ENCODE results near the gene WDR43. TPM values are rescaled to one million over a fixed set of nuclear protein-coding genes. Genes with fewer than 3 reads are reported as not detected.
A peak's percentile ranks its signal among the peaks of the same experiment; 100 is the strongest.

WDR43 gene
- total and polyA plus RNA-seq, 9 of the 15 experiments (the other 6 are each of a cell fraction or from before 2014, with no cell fraction given), result 34.6 to 197 (median 105) TPM

DNA sequence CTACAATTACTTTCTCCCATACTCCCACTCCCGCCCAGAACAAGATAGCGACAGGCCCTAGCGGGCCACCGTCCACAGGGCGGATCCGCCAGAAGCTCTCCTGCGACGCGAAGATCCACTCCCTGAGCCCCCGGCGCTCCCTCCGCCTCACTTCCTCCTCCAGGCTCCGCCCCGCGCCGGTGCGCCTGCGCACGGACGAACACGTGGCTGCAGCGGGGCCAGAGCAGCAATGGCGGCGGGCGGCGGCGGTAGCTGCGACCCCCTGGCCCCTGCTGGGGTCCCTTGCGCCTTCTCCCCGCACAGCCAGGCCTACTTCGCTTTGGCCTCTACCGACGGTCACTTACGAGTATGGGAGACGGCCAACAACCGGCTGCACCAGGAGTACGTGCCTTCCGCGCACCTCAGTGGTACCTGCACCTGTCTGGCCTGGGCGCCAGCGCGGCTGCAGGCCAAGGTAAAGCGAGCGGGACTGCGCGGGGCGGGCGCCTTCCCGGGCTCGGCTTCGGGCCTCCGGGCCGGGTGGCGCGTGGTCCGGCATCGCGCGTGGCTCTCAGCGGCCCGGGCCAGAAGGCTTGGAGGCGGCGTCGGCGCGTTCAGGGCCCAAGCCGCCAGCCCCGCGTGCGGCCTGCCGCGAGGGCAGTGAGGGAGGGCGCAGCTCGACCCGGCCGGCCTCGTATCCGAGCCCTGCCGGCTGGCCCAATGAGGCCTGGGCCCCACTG lies at the start of gene WDR43 (continued):
- TF ChIP-seq, protein P1, sequence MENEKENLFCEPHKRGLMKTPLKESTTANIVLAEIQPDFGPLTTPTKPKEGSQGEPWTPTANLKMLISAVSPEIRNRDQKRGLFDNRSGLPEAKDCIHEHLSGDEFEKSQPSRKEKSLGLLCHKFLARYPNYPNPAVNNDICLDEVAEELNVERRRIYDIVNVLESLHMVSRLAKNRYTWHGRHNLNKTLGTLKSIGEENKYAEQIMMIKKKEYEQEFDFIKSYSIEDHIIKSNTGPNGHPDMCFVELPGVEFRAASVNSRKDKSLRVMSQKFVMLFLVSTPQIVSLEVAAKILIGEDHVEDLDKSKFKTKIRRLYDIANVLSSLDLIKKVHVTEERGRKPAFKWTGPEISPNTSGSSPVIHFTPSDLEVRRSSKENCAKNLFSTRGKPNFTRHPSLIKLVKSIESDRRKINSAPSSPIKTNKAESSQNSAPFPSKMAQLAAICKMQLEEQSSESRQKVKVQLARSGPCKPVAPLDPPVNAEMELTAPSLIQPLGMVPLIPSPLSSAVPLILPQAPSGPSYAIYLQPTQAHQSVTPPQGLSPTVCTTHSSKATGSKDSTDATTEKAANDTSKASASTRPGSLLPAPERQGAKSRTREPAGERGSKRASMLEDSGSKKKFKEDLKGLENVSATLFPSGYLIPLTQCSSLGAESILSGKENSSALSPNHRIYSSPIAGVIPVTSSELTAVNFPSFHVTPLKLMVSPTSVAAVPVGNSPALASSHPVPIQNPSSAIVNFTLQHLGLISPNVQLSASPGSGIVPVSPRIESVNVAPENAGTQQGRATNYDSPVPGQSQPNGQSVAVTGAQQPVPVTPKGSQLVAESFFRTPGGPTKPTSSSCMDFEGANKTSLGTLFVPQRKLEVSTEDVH (IDR thresholded peaks at IDR 0.05; ENCODE audit: low read depth, partially characterized antibody), result no peak
- no peak for TF ChIP-seq ZNF57 (CRISPR knock-in tag; IDR thresholded peaks at IDR 0.05)
- peak; percentile 69; the same call in 1 of the 2 replicates for TF ChIP-seq MBD2 (IDR thresholded peaks at IDR 0.05; ENCODE audit: borderline replicate concordance, low read depth)
- TF ChIP-seq CC2D1A (IDR thresholded peaks at IDR 0.05), result no peak
- TF ChIP-seq ZNF76 (CRISPR knock-in tag; IDR thresholded peaks at IDR 0.05; ENCODE audit: borderline replicate concordance), result no peak
- TF ChIP-seq, protein P2, sequence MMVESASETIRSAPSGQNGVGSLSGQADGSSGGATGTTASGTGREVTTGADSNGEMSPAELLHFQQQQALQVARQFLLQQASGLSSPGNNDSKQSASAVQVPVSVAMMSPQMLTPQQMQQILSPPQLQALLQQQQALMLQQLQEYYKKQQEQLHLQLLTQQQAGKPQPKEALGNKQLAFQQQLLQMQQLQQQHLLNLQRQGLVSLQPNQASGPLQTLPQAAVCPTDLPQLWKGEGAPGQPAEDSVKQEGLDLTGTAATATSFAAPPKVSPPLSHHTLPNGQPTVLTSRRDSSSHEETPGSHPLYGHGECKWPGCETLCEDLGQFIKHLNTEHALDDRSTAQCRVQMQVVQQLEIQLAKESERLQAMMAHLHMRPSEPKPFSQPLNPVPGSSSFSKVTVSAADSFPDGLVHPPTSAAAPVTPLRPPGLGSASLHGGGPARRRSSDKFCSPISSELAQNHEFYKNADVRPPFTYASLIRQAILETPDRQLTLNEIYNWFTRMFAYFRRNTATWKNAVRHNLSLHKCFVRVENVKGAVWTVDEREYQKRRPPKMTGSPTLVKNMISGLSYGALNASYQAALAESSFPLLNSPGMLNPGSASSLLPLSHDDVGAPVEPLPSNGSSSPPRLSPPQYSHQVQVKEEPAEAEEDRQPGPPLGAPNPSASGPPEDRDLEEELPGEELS (CRISPR knock-in tag; IDR thresholded peaks at IDR 0.05; ENCODE audit: borderline replicate concordance), result no peak; the same call in 1 of the 2 replicates
- no peak for TF ChIP-seq RBM34 (IDR thresholded peaks at IDR 0.05; ENCODE audit: borderline replicate concordance, insufficient read depth, low read length)
- TF ChIP-seq, protein P3, sequence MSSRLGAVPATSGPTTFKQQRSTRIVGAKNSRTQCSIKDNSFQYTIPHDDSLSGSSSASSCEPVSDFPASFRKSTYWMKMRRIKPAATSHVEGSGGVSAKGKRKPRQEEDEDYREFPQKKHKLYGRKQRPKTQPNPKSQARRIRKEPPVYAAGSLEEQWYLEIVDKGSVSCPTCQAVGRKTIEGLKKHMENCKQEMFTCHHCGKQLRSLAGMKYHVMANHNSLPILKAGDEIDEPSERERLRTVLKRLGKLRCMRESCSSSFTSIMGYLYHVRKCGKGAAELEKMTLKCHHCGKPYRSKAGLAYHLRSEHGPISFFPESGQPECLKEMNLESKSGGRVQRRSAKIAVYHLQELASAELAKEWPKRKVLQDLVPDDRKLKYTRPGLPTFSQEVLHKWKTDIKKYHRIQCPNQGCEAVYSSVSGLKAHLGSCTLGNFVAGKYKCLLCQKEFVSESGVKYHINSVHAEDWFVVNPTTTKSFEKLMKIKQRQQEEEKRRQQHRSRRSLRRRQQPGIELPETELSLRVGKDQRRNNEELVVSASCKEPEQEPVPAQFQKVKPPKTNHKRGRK (tag; IDR thresholded peaks at IDR 0.05), result no peak
- TF ChIP-seq FOS (IDR thresholded peaks at IDR 0.05; ENCODE audit: extremely low read depth, insufficient read length), result no peak
- TF ChIP-seq NUFIP1 (IDR thresholded peaks at IDR 0.05; ENCODE audit: partially characterized antibody), result no peak
- TF ChIP-seq ZNF121 (CRISPR knock-in tag; conservative IDR thresholded peaks at IDR 0.05), result no peak
- TF ChIP-seq, protein P4, sequence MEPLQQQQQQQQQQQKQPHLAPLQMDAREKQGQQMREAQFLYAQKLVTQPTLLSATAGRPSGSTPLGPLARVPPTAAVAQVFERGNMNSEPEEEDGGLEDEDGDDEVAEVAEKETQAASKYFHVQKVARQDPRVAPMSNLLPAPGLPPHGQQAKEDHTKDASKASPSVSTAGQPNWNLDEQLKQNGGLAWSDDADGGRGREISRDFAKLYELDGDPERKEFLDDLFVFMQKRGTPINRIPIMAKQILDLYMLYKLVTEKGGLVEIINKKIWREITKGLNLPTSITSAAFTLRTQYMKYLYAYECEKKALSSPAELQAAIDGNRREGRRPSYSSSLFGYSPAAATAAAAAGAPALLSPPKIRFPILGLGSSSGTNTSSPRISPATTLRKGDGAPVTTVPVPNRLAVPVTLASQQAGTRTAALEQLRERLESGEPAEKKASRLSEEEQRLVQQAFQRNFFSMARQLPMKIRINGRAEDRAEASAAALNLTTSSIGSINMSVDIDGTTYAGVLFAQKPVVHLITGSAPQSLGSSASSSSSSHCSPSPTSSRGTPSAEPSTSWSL (CRISPR knock-in tag; IDR thresholded peaks at IDR 0.05; ENCODE audit: borderline replicate concordance), result no peak
- TF ChIP-seq, protein P5, sequence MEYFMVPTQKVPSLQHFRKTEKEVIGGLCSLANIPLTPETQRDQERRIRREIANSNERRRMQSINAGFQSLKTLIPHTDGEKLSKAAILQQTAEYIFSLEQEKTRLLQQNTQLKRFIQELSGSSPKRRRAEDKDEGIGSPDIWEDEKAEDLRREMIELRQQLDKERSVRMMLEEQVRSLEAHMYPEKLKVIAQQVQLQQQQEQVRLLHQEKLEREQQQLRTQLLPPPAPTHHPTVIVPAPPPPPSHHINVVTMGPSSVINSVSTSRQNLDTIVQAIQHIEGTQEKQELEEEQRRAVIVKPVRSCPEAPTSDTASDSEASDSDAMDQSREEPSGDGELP (CRISPR knock-in tag; IDR thresholded peaks at IDR 0.05; ENCODE audit: borderline replicate concordance), result peak; percentile 83
- no peak for TF ChIP-seq SRF (CRISPR knock-in tag; IDR thresholded peaks at IDR 0.05)
- TF ChIP-seq MIER1 (IDR thresholded peaks at IDR 0.05; ENCODE audit: low read depth), result no peak
- no peak for TF ChIP-seq RBM15 (IDR thresholded peaks at IDR 0.05; ENCODE audit: insufficient read depth, low read length)
- no peak for TF ChIP-seq EWSR1 (IDR thresholded peaks at IDR 0.05; ENCODE audit: borderline replicate concordance, low read depth, partially characterized antibody)
